ENCODE data around the gene NPAT.

The NPAT gene

DNA sequence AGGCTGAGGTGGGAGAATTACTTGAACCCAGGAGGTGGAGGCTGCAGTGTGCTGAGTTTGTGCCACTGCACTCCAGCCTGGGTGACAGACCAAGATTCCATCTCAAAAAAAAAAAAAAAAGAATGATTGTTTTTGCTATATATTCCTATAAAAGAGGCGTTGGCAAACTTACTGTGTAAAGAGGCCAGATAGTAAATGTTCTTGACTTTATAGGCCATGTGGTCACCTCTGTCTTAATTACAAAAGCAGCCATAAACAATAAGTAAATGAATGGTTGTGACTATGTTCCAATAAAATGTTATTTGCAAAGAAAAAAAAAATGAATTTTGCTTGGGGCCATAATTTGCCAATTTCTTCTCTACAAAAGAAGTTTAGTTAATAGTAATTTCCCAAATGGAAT, 12.8 kb upstream of the NPAT start:
- H3K79me2 ChIP-seq (ENCODE audit: insufficient read depth, low read length), result peaks cover 40% of the 10 kb centered on the region

DNA sequence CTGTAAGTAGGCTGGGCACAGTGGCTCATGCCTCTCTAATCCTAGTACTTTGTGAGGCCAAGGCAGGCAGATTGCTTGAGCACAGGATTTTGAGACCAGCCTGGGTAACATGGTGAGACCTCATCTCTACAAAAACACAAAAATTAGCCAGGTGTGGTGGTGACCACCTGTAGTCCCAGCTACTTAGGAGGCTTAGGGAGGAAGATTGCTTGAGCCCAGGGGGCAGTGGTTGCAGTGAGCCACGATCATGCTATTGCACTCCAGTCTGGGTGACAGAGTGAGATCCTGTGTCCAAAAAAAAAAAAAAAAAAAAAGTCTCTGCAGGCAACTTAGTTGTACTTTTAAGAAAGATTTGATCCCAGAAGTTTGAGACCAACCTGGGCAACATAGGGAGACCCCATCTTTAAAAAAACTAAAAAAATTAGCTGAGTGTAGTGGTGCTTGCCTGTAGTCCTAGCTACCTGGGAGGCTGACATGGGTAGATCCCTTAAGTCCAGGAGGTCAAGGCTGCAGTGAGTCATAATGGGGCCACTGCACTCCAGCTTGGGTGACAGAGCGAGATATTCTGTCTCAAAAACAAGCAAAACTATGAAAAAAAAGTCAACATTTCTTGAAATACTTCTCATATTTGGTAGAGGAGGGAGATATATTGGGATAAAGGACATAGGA, 11.0 kb upstream of the NPAT start:
- no peaks in the 10 kb centered on the region for H4K20me1 ChIP-seq (ENCODE audit: insufficient read depth, low read length)
- H3K27me3 ChIP-seq (ENCODE audit: insufficient read depth, low read length, poor library complexity), result no peaks in the 10 kb centered on the region
- H3K4me3 ChIP-seq (ENCODE audit: low read depth in 1 of 2, low read length in 2 of 2), result no peak overlapping the region
- H3K4me1 ChIP-seq (ENCODE audit: insufficient read depth, low read length), result peaks cover 42% of the 10 kb centered on the region
- TF ChIP-seq, protein P1, sequence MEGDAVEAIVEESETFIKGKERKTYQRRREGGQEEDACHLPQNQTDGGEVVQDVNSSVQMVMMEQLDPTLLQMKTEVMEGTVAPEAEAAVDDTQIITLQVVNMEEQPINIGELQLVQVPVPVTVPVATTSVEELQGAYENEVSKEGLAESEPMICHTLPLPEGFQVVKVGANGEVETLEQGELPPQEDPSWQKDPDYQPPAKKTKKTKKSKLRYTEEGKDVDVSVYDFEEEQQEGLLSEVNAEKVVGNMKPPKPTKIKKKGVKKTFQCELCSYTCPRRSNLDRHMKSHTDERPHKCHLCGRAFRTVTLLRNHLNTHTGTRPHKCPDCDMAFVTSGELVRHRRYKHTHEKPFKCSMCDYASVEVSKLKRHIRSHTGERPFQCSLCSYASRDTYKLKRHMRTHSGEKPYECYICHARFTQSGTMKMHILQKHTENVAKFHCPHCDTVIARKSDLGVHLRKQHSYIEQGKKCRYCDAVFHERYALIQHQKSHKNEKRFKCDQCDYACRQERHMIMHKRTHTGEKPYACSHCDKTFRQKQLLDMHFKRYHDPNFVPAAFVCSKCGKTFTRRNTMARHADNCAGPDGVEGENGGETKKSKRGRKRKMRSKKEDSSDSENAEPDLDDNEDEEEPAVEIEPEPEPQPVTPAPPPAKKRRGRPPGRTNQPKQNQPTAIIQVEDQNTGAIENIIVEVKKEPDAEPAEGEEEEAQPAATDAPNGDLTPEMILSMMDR (IDR thresholded peaks at IDR 0.05; ENCODE audit: borderline replicate concordance, extremely low read depth, low read length, poor library complexity, severe bottlenecking), result no peak
- TF ChIP-seq EZH2 (IDR thresholded peaks at IDR 0.05; ENCODE audit: borderline replicate concordance, low read depth, low read length, severe bottlenecking), result no peak
- H3K9me3 ChIP-seq (ENCODE audit: insufficient read depth, low read length, severe bottlenecking), result no peaks in the 10 kb centered on the region
- no peak for ATAC-seq (ENCODE audit: insufficient read depth, low read depth)
- peaks cover 51% of the 10 kb centered on the region for H3K79me2 ChIP-seq (ENCODE audit: insufficient read depth, low read length)
- DNase-seq, result no peak
- peak overlapping the region; percentile 35 for H3K27ac ChIP-seq (ENCODE audit: low read length)
- H3K9ac ChIP-seq (ENCODE audit: low read depth, low read length), result no peak overlapping the region
- peaks cover 66% of the 10 kb centered on the region for H3K36me3 ChIP-seq (ENCODE audit: insufficient read depth, low read length)
- no peak overlapping the region for H2AFZ ChIP-seq (ENCODE audit: low read depth, low read length)
- no peak overlapping the region for H3K4me2 ChIP-seq (ENCODE audit: insufficient read depth, low read length)

More for the DNA sequence above, 12.8 kb upstream of the NPAT start:
- Histone ChIP-seq H3K27me3 (ENCODE audit: insufficient read depth, low read length, poor library complexity) (no peaks in the 10 kb centered on the region), H4K20me1 (ENCODE audit: insufficient read depth, low read length) (no peaks in the 10 kb centered on the region), H3K4me2 (ENCODE audit: insufficient read depth, low read length) (peak overlapping the region; percentile 55; the same call in 1 of the 2 replicates), H3K27ac (ENCODE audit: low read length) (peak overlapping the region; percentile 94), H3K4me3 (ENCODE audit: low read depth in 1 of 2, low read length in 2 of 2) (no peak overlapping the region), H3K36me3 (ENCODE audit: insufficient read depth, low read length) (peaks cover 56% of the 10 kb centered on the region), H3K9me3 (ENCODE audit: insufficient read depth, low read length, severe bottlenecking) (no peaks in the 10 kb centered on the region), H2AFZ (ENCODE audit: low read depth, low read length) (no peak overlapping the region), H3K4me1 (ENCODE audit: insufficient read depth, low read length) (peaks cover 59% of the 10 kb centered on the region), H3K9ac (ENCODE audit: low read depth, low read length) (peak overlapping the region; percentile 41; the same call in 1 of the 2 replicates)
- ATAC-seq (ENCODE audit: insufficient read depth, low read depth) (no peak), DNase-seq (no peak)
- TF ChIP-seq, protein P1 (IDR thresholded peaks at IDR 0.05; ENCODE audit: borderline replicate concordance, extremely low read depth, low read length, poor library complexity, severe bottlenecking), result no peak
- no peak for TF ChIP-seq EZH2 (IDR thresholded peaks at IDR 0.05; ENCODE audit: borderline replicate concordance, low read depth, low read length, severe bottlenecking)

- Histone ChIP-seq H3K79me2 (ENCODE audit: insufficient read depth, low read length) (peaks cover 88% of the 10 kb centered on the region), H3K9ac (ENCODE audit: low read depth, low read length) (no peak overlapping the region), H2AFZ (ENCODE audit: low read depth, low read length) (no peak overlapping the region), H4K20me1 (ENCODE audit: insufficient read depth, low read length) (no peaks in the 10 kb centered on the region), H3K4me2 (ENCODE audit: insufficient read depth, low read length) (no peak overlapping the region), H3K4me1 (ENCODE audit: insufficient read depth, low read length) (peaks cover 33% of the 10 kb centered on the region), H3K9me3 (ENCODE audit: insufficient read depth, low read length, severe bottlenecking) (no peaks in the 10 kb centered on the region), H3K36me3 (ENCODE audit: insufficient read depth, low read length) (peaks cover 60% of the 10 kb centered on the region), H3K4me3 (ENCODE audit: low read depth in 1 of 2, low read length in 2 of 2) (no peak overlapping the region), H3K27me3 (ENCODE audit: insufficient read depth, low read length, poor library complexity) (no peaks in the 10 kb centered on the region), H3K27ac (ENCODE audit: low read length) (0 out of 2 replicates have a peak overlapping the region, but pooled peaks have one; percentile 8)
- TF ChIP-seq, protein P1 (IDR thresholded peaks at IDR 0.05; ENCODE audit: borderline replicate concordance, extremely low read depth, low read length, poor library complexity, severe bottlenecking), result no peak
- TF ChIP-seq EZH2 (IDR thresholded peaks at IDR 0.05; ENCODE audit: borderline replicate concordance, low read depth, low read length, severe bottlenecking), result no peak
- no peak for ATAC-seq (ENCODE audit: insufficient read depth, low read depth)
- no peak for DNase-seq
Observed at GRCh38 chr11:108228251-108228650, 5.8 kb upstream of the NPAT start.
